Hepatocyte (in vitro differentiated cells): ENCODE measurements around the gene SKP1.

Experiments
- CTCF ChIP-seq: fragments of 200-600 bp; sonication (generic); IDR thresholded peaks from 2 replicates; pipeline ENCODE4 v1.5.1; 2016; ENCODE audit warnings: antibody characterized with exemption, mild to moderate bottlenecking; ENCODE audit not compliant: poor library complexity
- EZH2 ChIP-seq: fragments of 200-600 bp; sonication (generic); IDR thresholded peaks from 2 replicates; pipeline ENCODE4 v1.6.1; 2016; ENCODE audit warnings: antibody characterized with exemption, mild to moderate bottlenecking, borderline replicate concordance
- EZH2phosphoT487 ChIP-seq: fragments of 200-600 bp; sonication (generic); IDR thresholded peaks from one replicate; pipeline ENCODE4 v1.6.1; 2018; ENCODE audit warnings: antibody characterized with exemption, mild to moderate bottlenecking, low read depth, moderate library complexity; ENCODE audit not compliant: unreplicated experiment, severe bottlenecking

GRCh38 chr5:134132372-134133187 is 44.2 kb downstream of the SKP1 start:
- TF ChIP-seq CTCF (no peak), EZH2 (no peak), EZH2phosphoT487 (no peak)
